ENCODE measurements around the gene CDH8. TPM values are rescaled to one million over a fixed set of nuclear protein-coding genes. Genes with fewer than 3 reads are reported as not detected.

Gene CDH8
- total RNA-seq, 1 donor from 2014 or later: not detected

DNA sequence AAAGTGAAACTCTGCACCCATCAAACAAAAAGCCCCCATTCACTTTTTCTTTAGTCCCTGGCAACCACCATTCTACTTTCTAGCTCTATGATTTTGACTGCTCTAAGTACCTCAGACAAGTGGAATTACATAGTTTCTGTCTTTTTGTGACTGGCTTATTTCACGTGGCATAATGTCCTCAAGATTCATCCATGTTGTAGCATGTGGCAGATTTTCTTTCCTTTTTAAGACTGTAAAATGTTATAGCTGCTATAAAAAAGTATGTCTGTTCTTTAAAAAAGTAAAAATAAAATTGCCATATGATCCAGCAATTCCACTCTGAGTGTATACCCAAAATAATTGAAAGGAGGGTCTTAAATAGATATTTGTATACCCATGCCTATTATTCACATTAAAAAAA is 429.7 kb downstream of the CDH8 start:
- DNase-seq: no peak
